K562 (cell line): Measurements from ENCODE around the gene ARFRP1. TPM values are rescaled to one million over a fixed set of nuclear protein-coding genes. Genes with fewer than 3 reads are reported as not detected.

Experiments used
- ATAC-seq: fragments of 200-7000 bp; cut with Tn5 transposase; 3 replicates; pipeline ENCODE4 v1.9.1; 2020; ENCODE audit warnings: moderate library complexity
- BruUV-seq: library from RNA; stranded (reverse); fragments of 400-500 nt; replicated peaks from 2 replicates; lab custom pipeline; 2021; lab: Mats Ljungman, UMichigan
- CTCF ChIA-PET: fragments of 300-600 bp; formaldehyde crosslinking; extraction: SDS; loops from one replicate; lab custom pipeline; 2021; ENCODE audit warnings: low intra/inter-chr PET ratio; lab: Yijun Ruan, JAX
- POLR2A ChIA-PET: fragments of 300-600, 350-650 bp; sonication (Branson Sonifier 250); formaldehyde crosslinking; extraction: SDS; loops from one replicate; lab custom pipeline; 2021; ENCODE audit warnings: antibody characterized with exemption, inconsistent platforms; lab: Yijun Ruan, JAX
- DNase-seq, 4 experiments: peaks; one replicate each; pipeline versions ENCODE4 v3.0.0 to v3.0.0-alpha.2; 2011 to 2018; ENCODE audit warnings: low spot score in 3 of 4, mixed read lengths in 3 of 4; ENCODE audit errors: extremely low read depth in 1 of 4
- FAIRE-seq: peaks from 2 replicates; lab custom pipeline; 2011; peaks lifted over from hg19 to GRCh38; lab: Jason Lieb, UNC
- H2AFZ ChIP-seq: 2 replicates; pipeline ENCODE4 v1.6.0; 2011; ENCODE audit warnings: low read depth, low read length, control low read depth, inconsistent platforms
- H3K27ac ChIP-seq: fragments of 200-600 bp; 3 replicates; pipeline ENCODE4 v1.8.0; 2011; ENCODE audit warnings: low read depth, mild to moderate bottlenecking, control low read depth, inconsistent platforms, low read length, moderate library complexity, mixed read lengths; ENCODE audit errors: extremely low read depth
- H3K27me3 ChIP-seq, 2 experiments: fragments of 300-600 bp in 1 of 2; 2 replicates in 1 of 2; 3 replicates in 1 of 2; pipeline versions ENCODE4 v1.6.0 to v1.8.0; 2011; ENCODE audit warnings: inconsistent platforms in 2 of 2, low read length in 2 of 2, mild to moderate bottlenecking in 1 of 2, mixed read lengths in 1 of 2, moderate library complexity in 1 of 2; ENCODE audit not compliant: control insufficient read depth in 2 of 2, insufficient read depth in 2 of 2
- H3K36me3 ChIP-seq: fragments of 300-600 bp; 3 replicates; pipeline ENCODE4 v1.8.0; 2011; ENCODE audit warnings: mild to moderate bottlenecking, low read length, inconsistent platforms; ENCODE audit not compliant: control insufficient read depth, insufficient read depth
- H3K4me1 ChIP-seq, 2 experiments: fragments of 200-600 bp in 1 of 2; replicated peaks in 1 of 2; 2 replicates in 1 of 2; 3 replicates in 1 of 2; pipeline versions ENCODE4 v1.5.1 to v1.8.0; 2011; ENCODE audit warnings: inconsistent platforms in 2 of 2, low read length in 2 of 2, mild to moderate bottlenecking in 1 of 2, mixed read lengths in 1 of 2, moderate library complexity in 1 of 2; ENCODE audit not compliant: control insufficient read depth in 2 of 2, insufficient read depth in 2 of 2
- H3K4me2 ChIP-seq: 2 replicates; pipeline ENCODE4 v1.6.1; 2011; ENCODE audit warnings: low read length, control low read depth, inconsistent platforms, mixed read lengths; ENCODE audit not compliant: insufficient read depth
- H3K4me3 ChIP-seq: fragments of 200-600 bp; sonication (generic), shearing (Covaris generic); 2 replicates; pipeline ENCODE4 v1.5.1; 2016; ENCODE audit warnings: control low read depth, inconsistent platforms
- H3K79me2 ChIP-seq: fragments of 200-600 bp; 3 replicates; pipeline ENCODE4 v1.8.0; 2011; ENCODE audit warnings: low read length, inconsistent platforms; ENCODE audit not compliant: control insufficient read depth, insufficient read depth
- H3K9ac ChIP-seq, 2 experiments: 2 replicates each; pipeline versions ENCODE4 v1.6.0 to v1.6.1; 2011; ENCODE audit warnings: low read depth in 2 of 2, low read length in 2 of 2, control low read depth in 1 of 2, inconsistent platforms in 1 of 2, mild to moderate bottlenecking in 1 of 2, mixed read lengths in 1 of 2; ENCODE audit not compliant: insufficient read depth in 1 of 2
- H3K9me1 ChIP-seq: one replicate; pipeline ENCODE4 v1.6.0; 2011; ENCODE audit warnings: inconsistent platforms, mild to moderate bottlenecking, low read length, moderate library complexity; ENCODE audit not compliant: control insufficient read depth, insufficient read depth
- H3K9me3 ChIP-seq: replicated peaks from 2 replicates; pipeline ENCODE4 v1.5.1; 2011; ENCODE audit warnings: low read depth, low read length, inconsistent platforms; ENCODE audit not compliant: control insufficient read depth, insufficient read depth
- H4K20me1 ChIP-seq: replicated peaks from 2 replicates; pipeline ENCODE4 v1.6.1; 2011; ENCODE audit warnings: low read length, inconsistent platforms, mixed read lengths; ENCODE audit not compliant: control insufficient read depth, insufficient read depth
- CBFA2T2 ChIP-seq: fragments of 450-650 bp; conservative IDR thresholded peaks from 2 replicates; pipeline ENCODE4 v1.6.1; 2017; ENCODE audit warnings: mild to moderate bottlenecking
- CCAR2 ChIP-seq: fragments of 200-400 bp; formaldehyde crosslinking; IDR thresholded peaks from 2 replicates; pipeline ENCODE4 v1.6.1; 2017; ENCODE audit warnings: mild to moderate bottlenecking, low read depth, low read length
- EGR1 ChIP-seq: fragments of 450-650 bp; conservative IDR thresholded peaks from 2 replicates; pipeline ENCODE4 v1.6.1; 2017; ENCODE audit warnings: mild to moderate bottlenecking
- KHSRP ChIP-seq: fragments of 450-650 bp; IDR thresholded peaks from 2 replicates; pipeline ENCODE4 v1.6.1; 2017
- NR2C1 ChIP-seq, 2 experiments: fragments of 450-650 bp; IDR thresholded peaks; 2 replicates each; pipeline ENCODE4 v1.6.1; 2017; ENCODE audit warnings: mild to moderate bottlenecking in 2 of 2, antibody characterized with exemption in 1 of 2, inconsistent platforms in 1 of 2, missing compliant biosample characterization in 1 of 2, missing genetic modification characterization in 1 of 2
- NR2F6 ChIP-seq: fragments of 450-650 bp; formaldehyde crosslinking; IDR thresholded peaks from 2 replicates; pipeline ENCODE4 v1.4.0; 2020; ENCODE audit warnings: mild to moderate bottlenecking
- THAP12 ChIP-seq: fragments of 250-450 bp; sonication (Bioruptor Pico); IDR thresholded peaks from 2 replicates; pipeline ENCODE4 v1.9.0; 2021; ENCODE audit warnings: mild to moderate bottlenecking, inconsistent platforms
- YY1 ChIP-seq, 3 experiments: IDR thresholded peaks; 2 replicates each; pipeline ENCODE4 v1.6.1; 2011; ENCODE audit warnings: low read length in 2 of 3, mild to moderate bottlenecking in 2 of 3, moderate library complexity in 2 of 3, borderline replicate concordance in 1 of 3, control low read depth in 1 of 3, low read depth in 1 of 3; ENCODE audit not compliant: insufficient read depth in 3 of 3, insufficient replicate concordance in 2 of 3, control insufficient read depth in 1 of 3, insufficient read length in 1 of 3; ENCODE audit errors: extremely low read depth in 1 of 3
- ZBED1 ChIP-seq: IDR thresholded peaks from 2 replicates; pipeline ENCODE4 v1.6.1; 2014
- ZNF12 ChIP-seq: sonication (generic); formaldehyde crosslinking; IDR thresholded peaks from 2 replicates; pipeline ENCODE4 v1.4.0; 2020; ENCODE audit warnings: mild to moderate bottlenecking, missing genetic modification reagents
- ZNF197 ChIP-seq: fragments of 200-800 bp; sonication (Bioruptor generic); IDR thresholded peaks from 2 replicates; pipeline ENCODE4 v1.6.1; 2016; ENCODE audit warnings: low read depth, missing genetic modification characterization, missing compliant biosample characterization
- ZNF212 ChIP-seq: fragments of 450-650 bp; formaldehyde crosslinking; IDR thresholded peaks from 2 replicates; pipeline ENCODE4 v1.4.0; 2020; ENCODE audit warnings: mild to moderate bottlenecking
- ZNF740 ChIP-seq, 3 experiments: fragments of 200-800 bp in 1 of 3; sonication (Bioruptor generic) in 1 of 3; sonication (generic) in 1 of 3; formaldehyde crosslinking in 1 of 3; IDR thresholded peaks; 2 replicates each; pipeline versions ENCODE4 v1.6.1 to v1.8.0; 2016 to 2022; ENCODE audit warnings: mild to moderate bottlenecking in 2 of 3, missing compliant biosample characterization in 2 of 3, missing genetic modification characterization in 2 of 3, missing genetic modification reagents in 1 of 3
- ZNF780A ChIP-seq: fragments of 250-450 bp; sonication (Bioruptor Pico); IDR thresholded peaks from 2 replicates; pipeline ENCODE4 v1.5.0; 2021; ENCODE audit warnings: mild to moderate bottlenecking
- WGBS: fragments of 100-300 bp; shearing (Covaris generic); methylation state at CpG from one replicate; pipeline ENCODE4 v1.1.6; 2016; ENCODE audit warnings: low coverage, mixed read lengths; ENCODE audit not compliant: insufficient coverage; ENCODE audit errors: missing lambda C conversion rate; 5-methylcytosine and 5-hydroxymethylcytosine counted together
- in situ Hi-C: fragments of 300-500 bp; cut with MboI; formaldehyde crosslinking; loops from 4 replicates; pipeline ENCODE4 v1.15.0; 2018; ENCODE audit warnings: inconsistent platforms, mixed read lengths
- intact Hi-C: fragments of 100-400 bp; cut with micrococcal nuclease; formaldehyde crosslinking; loops from 2 replicates; pipeline ENCODE4 v1.14.2; 2022
- polyA plus RNA-seq, 8 experiments: library from polyadenylated mRNA; depleted of rRNA in 4 of 8; stranded (reverse) in 5 of 8; unstranded in 3 of 8; fragments of >200 nt; fragmentation: Nextera tagmentation in 2 of 8; fragmentation: Illumina TruSeq in 1 of 8; extraction: Ambion mirVana in 2 of 8; extraction: Trizol in 1 of 8; gene quantifications; 2 replicates each; pipeline versions ENCODE4 v1.2.1 to v1.2.3, GENCODE V29; 2011 to 2014; ENCODE audit warnings: inconsistent platforms in 1 of 8, missing spikeins in 1 of 8
- total RNA-seq, 7 experiments: library from RNA; depleted of rRNA in 6 of 7; stranded (reverse); fragments of >200 nt in 6 of 7; fragmentation: Illumina TruSeq in 2 of 7; extraction: Trizol in 2 of 7; gene quantifications; 2 replicates each; pipeline versions ENCODE4 v1.2.1 to v1.2.3, GENCODE V29; 2011 to 2021; ENCODE audit warnings: low replicate concordance in 1 of 7
- TF ChIP-seq, protein P1 (sequence below), 2 experiments: fragments of 450-650 bp; conservative IDR thresholded peaks; 2 replicates each; pipeline ENCODE4 v1.6.1; 2017; ENCODE audit warnings: mild to moderate bottlenecking in 2 of 2, moderate library complexity in 2 of 2

ARFRP1 gene
- total and polyA plus RNA-seq, 9 of the 15 experiments (the other 6 are each of a cell fraction or from before 2014, with no cell fraction given), result 2.2 to 78.9 (median 37.3) TPM

- 41% methylated on average over 6 of the region's 6 CpGs for WGBS
- Histone ChIP-seq H3K4me1 (peaks cover 11 to 78% of the 10 kb centered on the region in 2 experiments), H3K4me2 (peak overlapping the region; percentile 84)
Observed at GRCh38 chr20:63741354-63741675, 33.5 kb upstream of the ARFRP1 start.

More at GRCh38 chr20:63741354-63741675, 33.5 kb upstream of the ARFRP1 start:
- H3K9me1 ChIP-seq, result no peaks in the 10 kb centered on the region
- peak overlapping the region; percentile 66 for H3K4me3 ChIP-seq
- TF ChIP-seq CCAR2, result no peak
- no peak for TF ChIP-seq KHSRP
- TF ChIP-seq THAP12 (CRISPR knock-in tag), result no peak
- no peak for TF ChIP-seq ZNF780A
- TF ChIP-seq, protein P1, sequence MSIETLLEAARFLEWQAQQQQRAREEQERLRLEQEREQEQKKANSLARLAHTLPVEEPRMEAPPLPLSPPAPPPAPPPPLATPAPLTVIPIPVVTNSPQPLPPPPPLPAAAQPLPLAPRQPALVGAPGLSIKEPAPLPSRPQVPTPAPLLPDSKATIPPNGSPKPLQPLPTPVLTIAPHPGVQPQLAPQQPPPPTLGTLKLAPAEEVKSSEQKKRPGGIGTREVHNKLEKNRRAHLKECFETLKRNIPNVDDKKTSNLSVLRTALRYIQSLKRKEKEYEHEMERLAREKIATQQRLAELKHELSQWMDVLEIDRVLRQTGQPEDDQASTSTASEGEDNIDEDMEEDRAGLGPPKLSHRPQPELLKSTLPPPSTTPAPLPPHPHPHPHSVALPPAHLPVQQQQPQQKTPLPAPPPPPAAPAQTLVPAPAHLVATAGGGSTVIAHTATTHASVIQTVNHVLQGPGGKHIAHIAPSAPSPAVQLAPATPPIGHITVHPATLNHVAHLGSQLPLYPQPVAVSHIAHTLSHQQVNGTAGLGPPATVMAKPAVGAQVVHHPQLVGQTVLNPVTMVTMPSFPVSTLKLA (conservative IDR thresholded peaks at IDR 0.05), result 0 out of 4 replicates have a peak, but pooled peaks of 1 of the 2 experiments have one; percentile 43
- TF ChIP-seq YY1 (IDR thresholded peaks at IDR 0.05; ENCODE audit: borderline replicate concordance in 1 of 3, control insufficient read depth in 1 of 3, extremely low read depth in 1 of 3, insufficient read depth in 3 of 3, insufficient read length in 1 of 3, insufficient replicate concordance in 2 of 3, low read depth in 1 of 3, low read length in 2 of 3), result peak in 1 of 3 experiments; percentile 22
- no peak for TF ChIP-seq ZNF212 (CRISPR knock-in tag)
- TF ChIP-seq ZNF12, result 0 out of 2 replicates have a peak, but pooled peaks have one; percentile 7
- TF ChIP-seq NR2C1 (IDR thresholded peaks at IDR 0.05), result no peak
- TF ChIP-seq NR2C1 (tag; IDR thresholded peaks at IDR 0.05), result no peak
- no peak for TF ChIP-seq NR2F6 (CRISPR knock-in tag)
- TF ChIP-seq ZBED1, result no peak
- no peak for TF ChIP-seq EGR1
- TF ChIP-seq CBFA2T2, result no peak
- TF ChIP-seq ZNF740 (CRISPR knock-in tag; IDR thresholded peaks at IDR 0.05), result 0 out of 2 replicates have a peak, but pooled peaks have one; percentile 48
- TF ChIP-seq ZNF740 (tag; IDR thresholded peaks at IDR 0.05), result no peak
- TF ChIP-seq ZNF197 (CRISPR knock-in tag), result no peak
- intact Hi-C loops, result no loop called here
- peaks cover 16% of the 10 kb centered on the region for H3K79me2 ChIP-seq
- peak overlapping the region; percentile 82 for H3K27ac ChIP-seq
- POLR2A ChIA-PET, result interaction anchor here (0.5 to 2.0 kb wide), 11 partner anchors 9 to 205 kb away, joined by 3 to 7 read pairs (median 3); partner anchors contain the start of genes ARFRP1 and ZGPAT
- BruUV-seq, result no TSS peak
- no peaks in the 10 kb centered on the region; the same call in 1 of the 2 replicates for H4K20me1 ChIP-seq
- peak overlapping the region; percentile 70; the same call in 1 of the 2 replicates for H2AFZ ChIP-seq
- H3K36me3 ChIP-seq, result peaks cover 39% of the 10 kb centered on the region; the same call in 1 of the 3 replicates
- FAIRE-seq, result no peak
- CTCF ChIA-PET, result no interaction called here
- no peaks in the 10 kb centered on the region for H3K27me3 ChIP-seq
- H3K9me3 ChIP-seq, result no peaks in the 10 kb centered on the region
- ATAC-seq, result no peak
- in situ Hi-C loops, result no loop called here
- peak in 2 of 4 experiments; percentile 6 to 18 for DNase-seq
- H3K9ac ChIP-seq, result peak overlapping the region; percentile 82 to 96
